Osteoblast (primary cell): ENCODE measurements around the gene ANKRA2. TPM values are rescaled to one million over a fixed set of nuclear protein-coding genes. Genes with fewer than 3 reads are reported as not detected.

ENCODE experiments used
- DNase-seq: peaks from one replicate; pipeline ENCODE4 v3.0.0; 2011; ENCODE audit warnings: low spot score, mixed read lengths; ENCODE audit not compliant: insufficient read length; ENCODE audit errors: missing footprints
- H2AFZ ChIP-seq: 2 replicates; pipeline ENCODE4 v1.6.0; 2011; ENCODE audit warnings: mild to moderate bottlenecking, low read length
- H3K27ac ChIP-seq: 2 replicates; pipeline ENCODE4 v1.5.1; 2011; ENCODE audit warnings: mild to moderate bottlenecking, low read depth, low read length, moderate library complexity
- H3K27me3 ChIP-seq: 2 replicates; pipeline ENCODE4 v1.6.0; 2012; ENCODE audit warnings: mild to moderate bottlenecking, control low read depth, inconsistent platforms, low read length, moderate library complexity; ENCODE audit not compliant: insufficient read depth
- H3K36me3 ChIP-seq: 2 replicates; pipeline ENCODE4 v1.5.1; 2011; ENCODE audit warnings: mild to moderate bottlenecking, low read length, control low read depth, moderate library complexity; ENCODE audit not compliant: insufficient read depth
- H3K4me1 ChIP-seq: 2 replicates; pipeline ENCODE4 v1.5.1; 2011; ENCODE audit warnings: mild to moderate bottlenecking, low read length, control low read depth, moderate library complexity; ENCODE audit not compliant: insufficient read depth
- H3K4me2 ChIP-seq: 2 replicates; pipeline ENCODE4 v1.6.0; 2011; ENCODE audit warnings: mild to moderate bottlenecking, low read length; ENCODE audit not compliant: insufficient read depth
- H3K4me3 ChIP-seq: fragments of 200-600 bp; sonication (generic); 3 replicates; pipeline ENCODE4 v1.5.1; 2012; ENCODE audit warnings: mild to moderate bottlenecking, low read length, inconsistent platforms; ENCODE audit not compliant: insufficient read depth
- H3K79me2 ChIP-seq: 2 replicates; pipeline ENCODE4 v1.6.0; 2012; ENCODE audit warnings: mild to moderate bottlenecking, low read length, control low read depth, inconsistent platforms; ENCODE audit not compliant: insufficient read depth
- H3K9me3 ChIP-seq: 2 replicates; pipeline ENCODE4 v1.5.1; 2011; ENCODE audit warnings: low read depth, low read length, control low read depth
- H4K20me1 ChIP-seq: 2 replicates; pipeline ENCODE4 v1.6.0; 2012; ENCODE audit warnings: mild to moderate bottlenecking, low read length, control low read depth; ENCODE audit not compliant: insufficient read depth
- CTCF ChIP-seq: IDR thresholded peaks from 2 replicates; pipeline ENCODE4 v1.5.1; 2011; ENCODE audit warnings: mild to moderate bottlenecking, low read depth, low read length, moderate library complexity; ENCODE audit errors: extremely low read depth
- total RNA-seq: library from RNA; depleted of rRNA; stranded (reverse); fragments of >200 nt; gene quantifications from 2 replicates; pipeline ENCODE4 v1.2.3, GENCODE V29; 2012

The ANKRA2 gene
- total RNA-seq, result 25.3 and 36.2 TPM in 2 replicates

- Histone ChIP-seq H3K27me3 (no peaks in the 10 kb centered on the region), H4K20me1 (no peaks in the 10 kb centered on the region), H3K79me2 (peaks cover 62% of the 10 kb centered on the region), H2AFZ (peak within 1 kb of the TSS; percentile 97), H3K36me3 (peaks cover 20% of the 10 kb centered on the region), H3K27ac (peak within 1 kb of the TSS; percentile 94), H3K4me2 (peak within 1 kb of the TSS; percentile 83), H3K9me3 (no peaks in the 10 kb centered on the region), H3K4me1 (peaks cover 21% of the 10 kb centered on the region), H3K4me3 (peak within 1 kb of the TSS; percentile 76)
- peak; percentile 89 for DNase-seq
- TF ChIP-seq CTCF, result no peak
Measured at GRCh38 chr5:73565139-73565968, at the start of gene ANKRA2, which contains the start of gene UTP15. TSS of gene ANKRA2 (minus strand) at chr5:73565639. CDS start at chr5:73562881, 2,758 bp downstream. TSS of gene UTP15 (plus strand) at chr5:73565743. CDS start at chr5:73567345, 1,602 bp downstream.

- no peak for TF ChIP-seq CTCF
- H3K9me3 ChIP-seq, result no peaks in the 10 kb centered on the region
- H4K20me1 ChIP-seq, result no peaks in the 10 kb centered on the region
- H3K36me3 ChIP-seq, result no peaks in the 10 kb centered on the region
- no peak overlapping the region for H3K27ac ChIP-seq
- no peak overlapping the region for H3K4me2 ChIP-seq
- H3K27me3 ChIP-seq, result no peaks in the 10 kb centered on the region
- H3K4me3 ChIP-seq, result no peak overlapping the region
- H3K4me1 ChIP-seq, result no peaks in the 10 kb centered on the region
- H2AFZ ChIP-seq, result no peak overlapping the region
- no peak for DNase-seq
- H3K79me2 ChIP-seq, result no peaks in the 10 kb centered on the region
Measured at GRCh38 chr5:73615085-73615484, 49.6 kb upstream of the ANKRA2 start.

- Histone ChIP-seq H3K4me3 (no peak overlapping the region), H4K20me1 (no peaks in the 10 kb centered on the region), H3K36me3 (no peaks in the 10 kb centered on the region), H3K79me2 (no peaks in the 10 kb centered on the region), H3K9me3 (no peaks in the 10 kb centered on the region), H3K27ac (no peak overlapping the region), H3K27me3 (no peaks in the 10 kb centered on the region), H2AFZ (no peak overlapping the region), H3K4me1 (no peaks in the 10 kb centered on the region), H3K4me2 (no peak overlapping the region)
- no peak for DNase-seq
- no peak for TF ChIP-seq CTCF
Measured at GRCh38 chr5:73612799-73613198, 47.4 kb upstream of the ANKRA2 start.

- H2AFZ ChIP-seq, result no peak overlapping the region
- H3K27me3 ChIP-seq, result no peaks in the 10 kb centered on the region
- H3K79me2 ChIP-seq, result no peaks in the 10 kb centered on the region
- no peak for TF ChIP-seq CTCF
- no peaks in the 10 kb centered on the region for H4K20me1 ChIP-seq
- H3K27ac ChIP-seq, result no peak overlapping the region
- no peaks in the 10 kb centered on the region for H3K36me3 ChIP-seq
- no peak for DNase-seq
- no peak overlapping the region for H3K4me3 ChIP-seq
- peaks cover 12% of the 10 kb centered on the region for H3K4me1 ChIP-seq
- no peak overlapping the region for H3K4me2 ChIP-seq
- H3K9me3 ChIP-seq, result no peaks in the 10 kb centered on the region
Measured at GRCh38 chr5:73607228-73607627, 41.8 kb upstream of the ANKRA2 start.
